Activated T-cell treated with anti-CD3 and anti-CD28 coated beads, Interleukin-2, amount 50 U/mL, for 72 hours (primary cell): Measurements from ENCODE around the gene TLE1. TPM values are rescaled to one million over a fixed set of nuclear protein-coding genes. Genes with fewer than 3 reads are reported as not detected.
"Not testable (repeated sequence)": the region's sequence is repeated elsewhere in the genome, so short reads cannot be mapped to it uniquely, and the experiment has no call there.

Source experiments
- ATAC-seq, 2 donors: fragments of 150-1000 bp; cut with Tn5 transposase; replicated peaks in 1 of 2; 2 replicates each; pipeline ENCODE4 v1.10.0; 2021; ENCODE audit warnings: moderate library complexity in 2 of 2, mild to moderate bottlenecking in 1 of 2
- DNase-seq, 2 donors: peaks; one replicate each; pipeline ENCODE4 v3.0.0; 2021 to 2022; ENCODE audit warnings: mixed read lengths in 1 of 2
- H3K27ac Mint-ChIP-seq: one replicate; pipeline ENCODE4 v1.8.0; 2022; ENCODE audit warnings: mild to moderate bottlenecking, moderate library complexity, mixed read lengths
- H3K27me3 Mint-ChIP-seq: one replicate; pipeline ENCODE4 v1.8.0; 2022; ENCODE audit warnings: low read depth, mixed read lengths
- H3K36me3 Mint-ChIP-seq, 2 donors: one replicate each; pipeline ENCODE4 v1.8.0; 2022; ENCODE audit warnings: mixed read lengths in 2 of 2, mild to moderate bottlenecking in 1 of 2; ENCODE audit not compliant: insufficient read depth in 2 of 2
- H3K4me1 Mint-ChIP-seq: one replicate; pipeline ENCODE4 v1.8.0; 2022; ENCODE audit warnings: low read depth, mixed read lengths
- H3K4me3 Mint-ChIP-seq, 2 donors: one replicate each; pipeline ENCODE4 v1.8.0; 2022; ENCODE audit warnings: mild to moderate bottlenecking in 2 of 2, mixed read lengths in 2 of 2, moderate library complexity in 2 of 2
- H3K9me3 Mint-ChIP-seq, 2 donors: one replicate each; pipeline ENCODE4 v1.8.0; 2022; ENCODE audit warnings: mixed read lengths in 2 of 2
- total RNA-seq, 2 donors: library from RNA; stranded (reverse); gene quantifications; one replicate each; pipeline ENCODE4 v1.2.3, GENCODE V29; 2022

The TLE1 gene
- total RNA-seq, 2 donors from 2014 or later = 0.30 to 0.34 TPM

DNA sequence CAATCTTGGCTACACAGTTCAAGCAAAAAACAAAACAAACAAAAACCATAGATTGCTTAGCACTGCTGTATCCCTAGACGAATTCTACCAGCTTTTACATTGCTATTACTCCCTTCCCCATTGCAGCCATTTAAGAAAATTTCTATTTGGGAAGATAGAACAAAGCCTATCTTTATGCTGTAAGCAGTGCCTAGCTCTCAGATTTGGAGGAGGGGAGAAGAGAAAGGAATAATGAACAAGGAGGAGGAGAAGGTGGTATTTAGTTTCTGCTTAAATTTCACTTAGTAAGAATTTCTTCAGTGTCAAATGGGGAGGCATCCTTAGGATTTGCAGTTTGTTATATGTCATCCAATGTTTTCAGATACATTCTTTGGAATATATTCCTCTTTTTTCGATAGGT, 16.2 kb upstream of the TLE1 start:
- no peak overlapping the region for H3K27ac Mint-ChIP-seq
- H3K9me3 Mint-ChIP-seq = no peaks in the 10 kb centered on the region
- no peak for DNase-seq
- H3K4me1 Mint-ChIP-seq = no peaks in the 10 kb centered on the region
- no peak for ATAC-seq
- no peaks in the 10 kb centered on the region for H3K27me3 Mint-ChIP-seq
- H3K4me3 Mint-ChIP-seq = no peak overlapping the region
- no peaks in the 10 kb centered on the region for H3K36me3 Mint-ChIP-seq

DNA sequence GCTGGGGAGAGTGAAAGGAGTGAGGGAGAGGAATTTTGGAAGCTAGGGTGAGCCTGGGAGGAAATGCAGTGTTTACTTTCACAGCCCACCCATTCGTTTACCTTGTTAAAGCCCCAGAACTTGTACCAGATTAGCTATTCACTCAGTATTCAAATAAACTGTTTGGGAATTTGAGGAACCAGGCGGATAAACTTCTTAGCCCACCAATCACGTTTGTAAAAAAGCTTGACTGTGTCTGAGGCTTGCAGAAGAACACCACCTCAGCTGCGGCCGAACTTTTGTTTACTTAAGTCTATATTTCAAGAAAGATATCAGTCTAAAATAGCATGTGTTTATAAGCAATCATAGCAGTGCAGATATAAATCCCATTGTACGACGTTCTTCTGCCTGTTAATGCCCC, 5.2 kb upstream of the TLE1 start:
- Mint-ChIP-seq H3K4me3 (no peak overlapping the region), H3K27ac (no peak overlapping the region), H3K4me1 (no peaks in the 10 kb centered on the region), H3K36me3 (no peaks in the 10 kb centered on the region), H3K27me3 (peaks cover 21% of the 10 kb centered on the region), H3K9me3 (no peaks in the 10 kb centered on the region)
- DNase-seq (no peak), ATAC-seq (no peak)

DNA sequence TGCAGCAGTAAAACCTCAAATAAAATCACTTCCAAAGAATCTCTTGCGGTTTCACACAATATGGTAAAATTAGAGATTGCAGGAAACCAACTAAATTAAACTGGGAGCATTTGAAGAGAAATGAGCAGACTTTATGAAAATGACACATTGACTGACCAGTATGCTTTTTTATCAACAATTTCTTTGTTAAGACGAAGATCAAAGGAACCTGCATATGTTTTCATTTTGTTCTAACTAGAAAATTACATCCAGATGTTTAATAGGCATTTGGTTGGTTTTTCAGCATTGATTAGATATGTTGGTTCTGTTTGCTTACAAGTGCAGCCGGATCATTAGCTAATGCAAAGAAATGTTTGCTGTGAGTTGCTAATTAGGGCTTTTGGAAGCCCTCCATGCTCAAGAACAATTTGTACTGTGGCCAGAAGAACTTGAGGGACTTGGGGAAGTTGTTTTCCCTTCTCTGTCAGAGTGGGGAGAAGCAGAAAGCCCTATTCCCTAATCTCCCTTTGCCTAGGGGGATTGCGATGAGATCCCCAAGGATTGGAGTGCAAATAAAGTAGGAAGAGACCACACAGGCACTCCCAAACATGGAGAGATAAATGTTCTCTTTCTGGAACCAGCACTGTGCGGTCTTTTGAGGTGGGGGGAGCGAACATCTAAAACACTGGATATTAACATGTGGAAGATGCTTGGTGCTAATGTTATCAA, 4.5 kb upstream of the TLE1 start:
- Mint-ChIP-seq H3K4me3 (no peak overlapping the region), H3K36me3 (peaks cover 0 to 2% of the 10 kb centered on the region in 2 donors), H3K4me1 (no peaks in the 10 kb centered on the region), H3K27ac (no peak overlapping the region), H3K9me3 (no peaks in the 10 kb centered on the region), H3K27me3 (peaks cover 26% of the 10 kb centered on the region)
- ATAC-seq (no peak), DNase-seq (no peak)

DNA sequence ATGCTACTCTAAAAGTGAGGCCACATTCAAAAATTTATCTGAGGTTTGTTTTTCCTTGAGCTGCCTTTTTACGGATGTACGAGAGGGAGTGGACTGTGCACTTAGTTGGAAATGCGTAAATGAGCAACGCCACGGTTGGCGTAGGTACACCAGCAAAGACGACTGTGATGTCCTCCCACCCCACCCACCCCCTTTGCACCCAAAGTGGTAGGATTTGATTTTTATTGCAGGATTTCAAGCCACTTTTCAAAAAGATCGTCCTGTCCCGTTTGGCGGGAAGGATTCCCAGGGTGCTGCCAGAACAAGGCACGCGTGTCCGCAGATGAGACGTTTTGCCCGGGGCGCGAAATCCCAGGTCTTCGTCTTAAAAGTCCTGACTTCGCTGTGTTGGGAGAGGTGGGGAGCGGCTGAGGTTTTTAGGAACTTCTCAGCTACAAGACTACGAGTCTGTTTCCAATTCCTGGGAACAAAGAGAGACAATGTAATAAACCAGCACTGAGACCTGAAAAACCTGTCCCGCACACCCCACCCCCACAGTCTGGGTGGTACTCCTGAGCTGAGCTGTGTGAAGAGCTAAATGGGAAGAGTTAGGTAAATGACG, 1.0 kb upstream of the TLE1 start:
- DNase-seq (no peak), ATAC-seq (no peak)
- Mint-ChIP-seq H3K4me3 (peak overlapping the region; percentile 89 to 93), H3K4me1 (peaks cover 13% of the 10 kb centered on the region), H3K27me3 (peaks cover 27% of the 10 kb centered on the region), H3K36me3 (peaks cover 0 to 5% of the 10 kb centered on the region in 2 donors), H3K9me3 (no peaks in the 10 kb centered on the region), H3K27ac (no peak overlapping the region)

DNA sequence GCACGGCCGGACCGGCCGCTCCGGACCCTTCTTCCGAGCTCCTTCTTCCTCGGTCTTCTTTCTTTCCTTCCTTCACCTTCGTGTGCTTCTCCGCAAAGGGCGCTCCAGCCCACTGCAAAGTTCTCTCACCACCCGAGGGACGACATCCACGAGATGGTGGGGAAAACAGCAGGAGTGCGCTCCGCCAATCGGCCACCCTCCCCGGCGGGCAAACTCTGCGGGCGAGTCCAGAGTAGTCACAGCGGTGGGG, 329 bp downstream of the TLE1 start:
- ATAC-seq, H3K36me3 Mint-ChIP-seq, H3K27ac Mint-ChIP-seq, H3K9me3 Mint-ChIP-seq: not testable (repeated sequence)
- H3K27me3 Mint-ChIP-seq = peaks cover 20% of the 10 kb centered on the region
- peak overlapping the region; percentile 92 to 96 for H3K4me3 Mint-ChIP-seq
- peak in 1 of 2 donors; percentile 11 for DNase-seq
- H3K4me1 Mint-ChIP-seq = peaks cover 13% of the 10 kb centered on the region

DNA sequence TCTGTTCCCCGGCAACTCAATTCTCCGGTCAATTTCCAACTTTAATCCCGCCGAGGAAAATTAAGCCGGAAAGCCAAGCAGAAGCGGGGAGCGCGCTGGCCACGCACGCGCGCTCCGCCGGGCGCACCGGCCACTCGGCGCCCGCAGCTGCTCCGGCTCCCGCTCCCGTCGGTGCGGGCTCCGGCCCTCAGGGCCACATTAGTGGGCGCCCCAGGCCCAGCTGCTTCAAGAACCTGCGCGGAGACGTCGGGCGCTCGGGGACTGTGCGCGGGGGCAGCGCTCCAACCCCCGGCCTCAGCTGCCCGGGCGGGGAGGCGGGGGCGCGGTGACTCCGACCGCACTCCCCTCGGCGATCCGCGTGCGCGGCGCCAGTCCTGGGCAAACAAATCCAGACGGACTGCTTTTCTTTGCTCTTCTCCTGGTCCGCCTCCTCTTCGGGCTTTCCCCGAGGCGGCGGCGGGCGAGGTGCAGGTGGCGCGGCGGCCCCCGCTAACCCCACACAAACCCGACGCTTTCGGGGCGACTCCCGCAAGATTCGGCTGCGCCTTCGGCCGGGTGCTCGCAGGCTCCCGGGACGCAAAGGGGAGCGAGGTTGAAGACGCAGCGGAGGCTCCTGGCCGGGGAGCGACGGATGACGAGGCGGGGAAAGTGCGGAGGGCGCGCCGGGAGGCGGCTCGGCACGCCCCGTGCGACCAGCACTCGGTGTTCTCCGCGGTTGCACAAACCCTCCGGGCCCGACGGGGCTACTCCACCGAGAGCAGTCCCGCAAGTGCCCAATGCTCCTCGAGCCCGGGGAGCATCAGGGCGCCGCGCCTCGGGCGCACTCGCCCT, 870 bp downstream of the TLE1 start:
- peak; percentile 37 to 38 for DNase-seq
- H3K27ac Mint-ChIP-seq, H3K9me3 Mint-ChIP-seq, H3K36me3 Mint-ChIP-seq: not testable (repeated sequence)
- Mint-ChIP-seq H3K27me3 (peaks cover 14% of the 10 kb centered on the region), H3K4me3 (peak overlapping the region; percentile 92 to 96), H3K4me1 (peaks cover 13% of the 10 kb centered on the region)
- ATAC-seq = peak; percentile 27 to 32

DNA sequence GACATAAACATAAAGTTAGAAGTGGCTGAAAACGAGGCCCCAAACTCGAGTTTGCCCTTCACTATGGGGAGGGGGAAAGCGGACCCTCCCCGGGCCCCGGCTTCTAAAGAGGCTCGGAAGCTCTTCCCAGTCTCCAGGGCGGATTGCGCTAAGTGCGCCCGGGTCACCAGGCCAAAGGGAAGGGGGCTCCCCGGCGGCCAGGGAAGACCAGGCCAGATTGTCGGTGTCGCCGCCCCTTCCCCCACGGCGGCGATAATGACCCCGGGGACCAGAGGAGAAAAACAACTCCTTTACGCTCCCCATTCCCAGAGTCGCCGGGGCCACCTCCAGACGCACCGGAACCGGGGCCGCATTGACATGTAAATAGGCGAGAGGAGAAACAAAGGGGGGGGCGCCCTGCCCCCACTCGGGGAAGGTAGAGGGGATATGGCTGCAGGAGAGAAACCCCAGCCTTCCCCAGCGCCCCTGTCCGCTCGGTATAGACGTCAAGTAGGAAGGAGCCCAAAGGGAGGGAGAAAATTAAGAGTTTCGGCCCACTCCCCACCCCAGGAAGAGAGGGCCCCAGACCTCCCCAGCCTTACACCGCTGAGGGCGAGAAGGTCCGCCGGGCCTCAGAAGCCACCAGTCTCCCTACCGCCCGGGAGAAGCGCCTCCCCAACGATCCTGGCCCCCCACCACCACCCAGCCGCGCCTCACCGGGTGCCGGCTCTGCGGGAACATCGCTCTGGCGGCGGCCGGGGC, 1.7 kb downstream of the TLE1 start:
- Mint-ChIP-seq H3K4me1 (peaks cover 16% of the 10 kb centered on the region), H3K27me3 (peaks cover 17% of the 10 kb centered on the region), H3K4me3 (peak overlapping the region; percentile 81 to 83), H3K36me3 (peaks cover 0 to 5% of the 10 kb centered on the region in 2 donors), H3K9me3 (no peaks in the 10 kb centered on the region), H3K27ac (no peak overlapping the region)
- peak in 1 of 2 donors; percentile 3 for DNase-seq
- ATAC-seq = no peak

DNA sequence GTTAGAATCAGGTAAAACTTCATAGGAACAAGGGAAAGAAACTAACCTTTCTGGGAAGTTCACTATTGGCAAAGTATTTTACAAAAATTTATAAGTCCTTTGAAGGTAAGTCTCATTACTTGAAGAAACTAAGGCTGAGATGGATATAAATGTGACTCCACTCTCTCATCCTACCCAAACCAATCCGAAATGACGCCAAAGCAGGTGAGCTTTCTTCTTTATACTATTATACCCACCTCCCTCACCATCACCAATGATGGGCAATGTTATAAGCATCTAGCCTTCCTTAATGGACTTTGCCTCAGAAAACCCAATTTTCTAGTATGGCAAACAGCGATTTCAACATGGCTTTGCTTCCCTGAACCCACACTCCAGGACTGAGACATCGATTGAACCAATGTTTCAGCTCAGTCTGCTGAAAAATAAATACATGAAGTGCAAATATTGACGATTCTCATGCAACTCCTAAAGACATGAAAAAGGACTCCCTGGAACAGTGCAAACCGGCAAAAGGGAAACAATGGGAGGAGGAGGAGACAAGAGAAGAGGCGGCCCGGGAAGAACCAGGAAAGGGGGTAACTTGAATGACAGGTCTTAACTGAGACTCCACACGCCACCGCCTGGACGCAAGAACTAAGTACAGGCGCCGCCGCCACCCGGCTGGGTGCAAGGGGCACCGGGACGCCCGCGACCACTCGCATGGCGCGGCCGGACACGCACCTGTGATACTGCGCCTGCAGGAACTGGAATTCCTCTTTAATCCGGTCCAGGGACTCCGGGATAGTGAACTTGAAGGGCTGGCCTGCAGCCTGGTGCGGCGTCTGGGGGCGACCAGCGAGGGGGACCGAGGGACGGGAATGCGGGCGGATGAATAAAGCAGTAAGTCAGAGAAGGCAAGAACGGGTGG, 2.5 kb downstream of the TLE1 start:
- Mint-ChIP-seq H3K27me3 (peaks cover 25% of the 10 kb centered on the region), H3K27ac (no peak overlapping the region), H3K9me3 (no peaks in the 10 kb centered on the region), H3K4me1 (peaks cover 22% of the 10 kb centered on the region), H3K4me3 (peak overlapping the region; percentile 81 to 83), H3K36me3 (peaks cover 0 to 5% of the 10 kb centered on the region in 2 donors)
- ATAC-seq (no peak), DNase-seq (peak; percentile 23 to 50)

DNA sequence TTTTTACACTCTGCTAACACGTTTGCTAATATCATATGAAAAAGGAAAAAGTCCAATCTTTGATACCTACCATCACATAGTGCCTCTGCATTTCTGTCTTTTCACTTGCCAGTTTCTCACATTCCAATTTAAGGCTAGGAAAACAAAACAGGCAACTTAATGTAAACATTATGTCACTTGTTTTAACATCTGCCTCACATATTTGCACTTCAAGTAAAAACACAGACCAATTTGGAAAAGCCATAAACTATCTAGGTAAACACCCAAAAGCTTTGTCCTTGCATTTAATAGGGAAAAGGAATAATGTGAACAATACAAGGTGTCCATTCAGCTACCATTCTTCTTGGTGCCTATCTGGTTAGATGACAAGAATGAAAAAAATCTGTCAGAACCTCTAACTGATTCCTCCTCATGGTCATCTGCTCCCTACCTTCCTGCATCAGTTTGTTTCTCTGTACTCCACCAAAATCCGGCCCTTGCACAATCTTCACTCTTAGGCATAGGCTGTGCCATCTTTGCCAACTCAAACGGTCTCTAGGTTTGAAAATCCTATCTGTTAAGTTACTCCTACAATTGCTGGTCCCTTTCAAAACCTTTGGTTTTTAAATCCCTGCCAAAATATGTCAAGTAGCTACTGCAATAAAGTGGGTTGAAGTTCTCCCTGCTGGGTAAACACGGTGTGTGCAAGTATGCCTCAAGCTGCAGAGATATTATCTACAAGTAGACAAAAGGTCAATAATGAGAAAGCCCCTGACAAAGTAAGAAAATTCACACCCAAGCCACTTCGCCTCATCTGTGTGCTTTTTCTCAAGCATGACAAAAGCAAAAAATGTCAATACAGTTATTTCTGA, 3.4 kb downstream of the TLE1 start:
- H3K27me3 Mint-ChIP-seq = peaks cover 33% of the 10 kb centered on the region
- peaks cover 22% of the 10 kb centered on the region for H3K4me1 Mint-ChIP-seq
- H3K9me3 Mint-ChIP-seq = no peaks in the 10 kb centered on the region
- ATAC-seq = no peak
- no peak overlapping the region for H3K27ac Mint-ChIP-seq
- no peak for DNase-seq
- peaks cover 0 to 5% of the 10 kb centered on the region in 2 donors for H3K36me3 Mint-ChIP-seq
- no peak overlapping the region for H3K4me3 Mint-ChIP-seq

DNA sequence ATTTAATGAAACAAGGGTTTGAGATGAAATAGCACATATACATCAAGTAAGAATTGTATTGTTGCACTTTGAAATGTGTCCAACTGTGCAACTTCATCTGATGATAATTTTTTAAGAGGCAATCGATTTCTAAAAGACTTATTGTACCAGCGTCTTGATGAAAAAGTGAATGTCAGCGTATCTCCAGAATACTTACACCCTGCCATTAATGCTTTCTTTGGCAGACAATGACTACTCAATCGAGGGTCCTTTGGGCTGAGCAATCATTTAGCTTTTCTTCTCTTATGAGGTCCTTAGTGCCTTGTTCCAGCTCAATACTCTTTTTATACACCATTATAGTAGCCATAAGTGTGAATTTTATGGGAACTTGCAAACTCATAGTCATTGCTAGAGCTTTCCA, 4.7 kb downstream of the TLE1 start:
- ATAC-seq = no peak
- Mint-ChIP-seq H3K9me3 (no peaks in the 10 kb centered on the region), H3K36me3 (peaks cover 0 to 5% of the 10 kb centered on the region in 2 donors), H3K27ac (no peak overlapping the region), H3K27me3 (peaks cover 35% of the 10 kb centered on the region), H3K4me1 (peaks cover 22% of the 10 kb centered on the region), H3K4me3 (no peak overlapping the region)
- no peak for DNase-seq

DNA sequence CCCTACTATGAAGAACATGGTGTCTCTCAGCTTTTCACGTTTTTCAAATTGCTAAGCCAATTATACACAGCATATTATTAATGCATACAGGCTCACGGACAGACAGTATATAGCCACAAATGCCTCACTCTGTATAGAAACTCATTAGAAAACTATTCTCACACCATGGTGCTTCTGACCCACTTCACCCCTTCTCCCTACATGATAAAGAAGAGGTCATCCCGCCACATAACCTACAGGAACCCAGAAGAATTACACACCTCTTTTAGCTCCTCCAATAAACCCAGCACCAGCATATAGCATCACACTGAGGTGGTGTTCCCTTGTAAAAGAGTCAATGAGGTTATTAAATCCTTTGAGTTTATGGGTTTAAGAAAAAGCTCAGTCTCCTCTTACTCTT, 5.6 kb downstream of the TLE1 start:
- ATAC-seq = no peak
- peaks cover 22% of the 10 kb centered on the region for H3K4me1 Mint-ChIP-seq
- H3K27ac Mint-ChIP-seq = no peak overlapping the region
- no peak for DNase-seq
- H3K36me3 Mint-ChIP-seq = peaks cover 0 to 3% of the 10 kb centered on the region in 2 donors
- H3K9me3 Mint-ChIP-seq = no peaks in the 10 kb centered on the region
- H3K27me3 Mint-ChIP-seq = peaks cover 29% of the 10 kb centered on the region
- H3K4me3 Mint-ChIP-seq = no peak overlapping the region

DNA sequence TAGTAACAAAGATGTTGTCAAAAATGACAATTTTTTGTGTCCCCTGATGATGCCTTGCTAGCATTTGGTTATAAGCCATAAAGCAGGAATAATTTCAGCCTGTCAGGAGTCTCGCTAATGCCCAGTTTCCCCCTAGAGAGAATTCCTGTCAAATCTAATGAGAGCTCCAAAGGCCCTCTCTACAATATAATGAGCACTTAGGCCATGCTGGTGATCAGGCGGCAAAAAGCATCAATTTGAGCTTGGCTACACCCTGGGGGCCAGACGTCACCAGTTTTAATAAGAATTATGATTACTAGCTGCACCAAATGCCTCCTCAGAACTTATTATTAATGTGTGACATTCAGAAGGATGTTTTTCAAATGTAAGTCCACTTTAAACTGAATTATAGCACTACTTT, 6.1 kb downstream of the TLE1 start:
- Mint-ChIP-seq H3K9me3 (no peaks in the 10 kb centered on the region), H3K4me1 (peaks cover 22% of the 10 kb centered on the region), H3K4me3 (no peak overlapping the region), H3K36me3 (peaks cover 0 to 3% of the 10 kb centered on the region in 2 donors), H3K27ac (no peak overlapping the region), H3K27me3 (peaks cover 29% of the 10 kb centered on the region)
- ATAC-seq = no peak
- no peak for DNase-seq
